Stimulated activated CD8-positive, alpha-beta memory T cell treated with anti-CD3 and anti-CD28 coated beads, Interleukin-15, amount 100 ng/mL, for 48 hours (primary cell): ENCODE results near the gene TBC1D24.

ENCODE experiments used
- DNase-seq, 2 donors: peaks; one replicate each; pipeline ENCODE4 v3.0.0-alpha.2; 2020; ENCODE audit warnings: low read depth in 2 of 2

TBC1D24 gene

GRCh38 chr16:2516391-2517240 lies 41.7 kb downstream of the TBC1D24 start:
- DNase-seq, result no peak

GRCh38 chr16:2517954-2518605 lies 43.2 kb downstream of the TBC1D24 start:
- no peak for DNase-seq

GRCh38 chr16:2518823-2519710 lies 44.1 kb downstream of the TBC1D24 start:
- DNase-seq, result no peak

- no peak for DNase-seq
Observed at GRCh38 chr16:2519711-2520080, 44.8 kb downstream of the TBC1D24 start.

GRCh38 chr16:2520097-2520783 lies 45.3 kb downstream of the TBC1D24 start, which contains the start of gene AMDHD2:
TSS of gene AMDHD2 (plus strand) at chr16:2520371. CDS start at chr16:2520459, 88 bp downstream.
- DNase-seq, result peak; percentile 78 to 83

GRCh38 chr16:2520784-2521531 lies 46.0 kb downstream of the TBC1D24 start:
- DNase-seq, result no peak

GRCh38 chr16:2523801-2524231 lies 48.9 kb downstream of the TBC1D24 start:
- no peak for DNase-seq

GRCh38 chr16:2524339-2524938 lies 49.5 kb downstream of the TBC1D24 start:
- DNase-seq, result no peak

- DNase-seq, result no peak
Observed at GRCh38 chr16:2526135-2526534, 51.2 kb downstream of the TBC1D24 start.

GRCh38 chr16:2527071-2527783 lies 52.3 kb downstream of the TBC1D24 start:
- DNase-seq, result no peak

GRCh38 chr16:2527784-2528100 lies 52.8 kb downstream of the TBC1D24 start:
- DNase-seq, result no peak

GRCh38 chr16:2528161-2529060 lies 53.5 kb downstream of the TBC1D24 start:
- DNase-seq, result no peak

GRCh38 chr16:2529061-2529931 lies 54.4 kb downstream of the TBC1D24 start:
- DNase-seq, result no peak

GRCh38 chr16:2529961-2530628 lies 55.2 kb downstream of the TBC1D24 start:
- no peak for DNase-seq

GRCh38 chr16:2530629-2531318 lies 55.8 kb downstream of the TBC1D24 start:
- DNase-seq, result no peak

- DNase-seq, result no peak
Observed at GRCh38 chr16:2531371-2531695, 56.4 kb downstream of the TBC1D24 start, which contains the start of gene CEMP1. TSS of gene CEMP1 (minus strand) at chr16:2531408. CDS start at chr16:2531073, 335 bp downstream.
